Mammary epithelial cell (primary cell): Measurements from ENCODE around the gene COX6B2.

ENCODE experiments used
- CTCF ChIP-seq, 2 donors: IDR thresholded peaks in 1 of 2; conservative IDR thresholded peaks in 1 of 2; 2 replicates each; pipeline ENCODE4 v1.5.1; 2011 to 2012; ENCODE audit warnings: inconsistent platforms in 2 of 2, low read length in 2 of 2, mild to moderate bottlenecking in 2 of 2, control low read depth in 1 of 2, low read depth in 1 of 2; ENCODE audit not compliant: insufficient read depth in 1 of 2; ENCODE audit errors: extremely low read depth in 1 of 2
- EZH2 ChIP-seq: IDR thresholded peaks from 2 replicates; pipeline ENCODE4 v1.6.1; 2012; ENCODE audit warnings: low read length, inconsistent platforms, borderline replicate concordance

GRCh38 chr19:55353803-55354697 lies 469 bp downstream of the COX6B2 start:
- TF ChIP-seq CTCF (conservative IDR thresholded peaks at IDR 0.05 in 1 of 2, IDR thresholded peaks at IDR 0.05 in 1 of 2; ENCODE audit: extremely low read depth in 1 of 2, insufficient read depth in 1 of 2, low read depth in 1 of 2, low read length in 2 of 2) (no peak), EZH2 (no peak)
